ENCODE data around the gene RAMP1. TPM values are rescaled to one million over a fixed set of nuclear protein-coding genes. Genes with fewer than 3 reads are reported as not detected.
"Not testable (repeated sequence)": the region's sequence is repeated elsewhere in the genome, so short reads cannot be mapped to it uniquely, and the experiment has no call there.

RAMP1 gene
- total RNA-seq, 1 donor from 2014 or later, result 10.0 TPM

GRCh38 chr2:237863102-237863511 is 3.7 kb downstream of the RAMP1 start:
- no peak for ATAC-seq

GRCh38 chr2:237863689-237864443 is 4.4 kb downstream of the RAMP1 start:
- no peak for ATAC-seq
- DNase-seq (ENCODE audit: low spot score), result no peak

More at GRCh38 chr2:237863102-237863511, 3.7 kb downstream of the RAMP1 start:
- DNase-seq (ENCODE audit: low spot score), result no peak

- ATAC-seq, result no peak
- no peak for DNase-seq (ENCODE audit: low spot score)
Measured at GRCh38 chr2:237864444-237864931, 5.1 kb downstream of the RAMP1 start.

GRCh38 chr2:237864940-237865622 is 5.7 kb downstream of the RAMP1 start:
- no peak for DNase-seq (ENCODE audit: low spot score)
- ATAC-seq, result no peak

- ATAC-seq (no peak), DNase-seq (ENCODE audit: low spot score) (no peak)
Measured at GRCh38 chr2:237865623-237866041, 6.2 kb downstream of the RAMP1 start.

GRCh38 chr2:237866101-237866621 is 6.7 kb downstream of the RAMP1 start:
- ATAC-seq (no peak), DNase-seq (ENCODE audit: low spot score) (no peak)

- ATAC-seq (no peak), DNase-seq (ENCODE audit: low spot score) (no peak)
Measured at GRCh38 chr2:237867465-237867864, 8.0 kb downstream of the RAMP1 start.

- not testable (repeated sequence) for ATAC-seq; DNase-seq (ENCODE audit: low spot score)
Measured at GRCh38 chr2:237868074-237868473, 8.7 kb downstream of the RAMP1 start.

- no peak for DNase-seq (ENCODE audit: low spot score)
Measured at GRCh38 chr2:237868631-237869342, 9.4 kb downstream of the RAMP1 start.

GRCh38 chr2:237869343-237870102 is 10.1 kb downstream of the RAMP1 start:
- no peak for DNase-seq (ENCODE audit: low spot score)
- ATAC-seq, result no peak

More at GRCh38 chr2:237868631-237869342, 9.4 kb downstream of the RAMP1 start:
- no peak for ATAC-seq

GRCh38 chr2:237870126-237870525 is 10.7 kb downstream of the RAMP1 start:
- ATAC-seq, result peak; percentile 19
- DNase-seq (ENCODE audit: low spot score), result no peak

GRCh38 chr2:237870754-237871651 is 11.6 kb downstream of the RAMP1 start:
- no peak for ATAC-seq
- no peak for DNase-seq (ENCODE audit: low spot score)

- ATAC-seq, result no peak
- no peak for DNase-seq (ENCODE audit: low spot score)
Measured at GRCh38 chr2:237872178-237872887, 12.9 kb downstream of the RAMP1 start.

- peak; percentile 27 for DNase-seq (ENCODE audit: low spot score)
Measured at GRCh38 chr2:237873421-237873831, 14.0 kb downstream of the RAMP1 start.

GRCh38 chr2:237873897-237874551 is 14.6 kb downstream of the RAMP1 start:
- DNase-seq (ENCODE audit: low spot score) (peak; percentile 43), ATAC-seq (no peak)

More at GRCh38 chr2:237873421-237873831, 14.0 kb downstream of the RAMP1 start:
- no peak for ATAC-seq

- ATAC-seq, result no peak
- no peak for DNase-seq (ENCODE audit: low spot score)
Measured at GRCh38 chr2:237874585-237875161, 15.2 kb downstream of the RAMP1 start.

GRCh38 chr2:237875256-237876060 is 16.0 kb downstream of the RAMP1 start:
- no peak for DNase-seq (ENCODE audit: low spot score)

More at GRCh38 chr2:237875256-237876060, 16.0 kb downstream of the RAMP1 start:
- no peak for ATAC-seq
